Ishikawa (cell line): ENCODE measurements around the gene SLC16A12.

Experiments
- CEBPB ChIP-seq: IDR thresholded peaks from 2 replicates; pipeline ENCODE4 v1.6.1; 2012
- CREB1 ChIP-seq: IDR thresholded peaks from 2 replicates; pipeline ENCODE4 v1.6.1; 2012; ENCODE audit warnings: low read depth
- EGR1 ChIP-seq: IDR thresholded peaks from 2 replicates; pipeline ENCODE4 v1.6.1; 2012
- EP300 ChIP-seq: IDR thresholded peaks from 2 replicates; pipeline ENCODE4 v1.6.1; 2012; ENCODE audit warnings: borderline replicate concordance
- FOXM1 ChIP-seq: IDR thresholded peaks from 2 replicates; pipeline ENCODE4 v1.6.1; 2012; ENCODE audit warnings: low read depth, borderline replicate concordance
- MAX ChIP-seq: IDR thresholded peaks from 2 replicates; pipeline ENCODE4 v1.6.1; 2012
- NFIC ChIP-seq: IDR thresholded peaks from 2 replicates; pipeline ENCODE4 v1.6.1; 2012
- RAD21 ChIP-seq: IDR thresholded peaks from 2 replicates; pipeline ENCODE4 v1.6.1; 2012; ENCODE audit warnings: low read depth
- REST ChIP-seq: IDR thresholded peaks from 2 replicates; pipeline ENCODE4 v1.6.1; 2012; ENCODE audit warnings: low read depth, mild to moderate bottlenecking
- TAF1 ChIP-seq: IDR thresholded peaks from 2 replicates; pipeline ENCODE4 v1.6.1; 2012; ENCODE audit warnings: low read depth, mild to moderate bottlenecking
- TCF12 ChIP-seq: IDR thresholded peaks from 2 replicates; pipeline ENCODE4 v1.6.1; 2012; ENCODE audit warnings: low read depth
- TEAD4 ChIP-seq: IDR thresholded peaks from 2 replicates; pipeline ENCODE4 v1.6.1; 2012
- USF1 ChIP-seq: IDR thresholded peaks from 2 replicates; pipeline ENCODE4 v1.6.1; 2012
- YY1 ChIP-seq: IDR thresholded peaks from 2 replicates; pipeline ENCODE4 v1.6.1; 2012; ENCODE audit warnings: low read depth
- ZBTB7A ChIP-seq: IDR thresholded peaks from 2 replicates; pipeline ENCODE4 v1.6.1; 2012; ENCODE audit warnings: low read depth

SLC16A12 gene

GRCh38 chr10:89414146-89414878 lies 121.1 kb downstream of the SLC16A12 start, which contains the start of gene IFIT5:
Gene IFIT5, plus strand, starts transcription at chr10:89414568. Its CDS starts 231 bp downstream, at chr10:89414799.
- TF ChIP-seq ZBTB7A (no peak), CREB1 (no peak), TAF1 (no peak), EGR1 (no peak), YY1 (no peak), REST (no peak), FOXM1 (no peak), USF1 (no peak), CEBPB (no peak), MAX (no peak)

DNA sequence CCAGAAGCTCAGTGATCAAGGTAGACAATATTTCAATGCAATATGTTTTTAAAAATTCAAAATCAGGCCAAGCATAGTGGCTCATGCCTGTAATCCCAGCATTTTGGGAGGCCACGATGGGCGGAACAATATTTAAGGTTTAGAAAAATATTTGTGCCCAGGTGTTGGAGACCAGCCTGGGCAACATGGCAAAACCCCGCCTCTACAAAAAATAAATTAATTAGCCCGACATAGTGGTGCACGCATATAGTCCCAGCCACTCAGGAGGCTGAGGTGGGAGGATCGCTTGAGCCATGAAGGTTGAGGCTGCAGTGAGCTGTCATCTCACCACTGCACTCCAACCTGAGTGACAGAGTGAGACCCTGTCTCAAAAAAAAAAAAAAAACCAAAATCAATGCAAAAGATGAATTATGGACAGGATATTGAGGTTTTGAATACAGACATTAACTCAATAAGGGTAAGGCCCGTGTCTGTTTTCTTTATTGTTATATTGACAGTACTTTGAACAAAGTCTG lies 121.9 kb downstream of the SLC16A12 start:
- TF ChIP-seq CREB1 (no peak), RAD21 (no peak), TCF12 (no peak), FOXM1 (no peak), ZBTB7A (no peak), TEAD4 (no peak), NFIC (no peak), TAF1 (no peak), CEBPB (no peak), EP300 (no peak), REST (no peak), EGR1 (no peak), YY1 (no peak), MAX (no peak), USF1 (no peak)

DNA sequence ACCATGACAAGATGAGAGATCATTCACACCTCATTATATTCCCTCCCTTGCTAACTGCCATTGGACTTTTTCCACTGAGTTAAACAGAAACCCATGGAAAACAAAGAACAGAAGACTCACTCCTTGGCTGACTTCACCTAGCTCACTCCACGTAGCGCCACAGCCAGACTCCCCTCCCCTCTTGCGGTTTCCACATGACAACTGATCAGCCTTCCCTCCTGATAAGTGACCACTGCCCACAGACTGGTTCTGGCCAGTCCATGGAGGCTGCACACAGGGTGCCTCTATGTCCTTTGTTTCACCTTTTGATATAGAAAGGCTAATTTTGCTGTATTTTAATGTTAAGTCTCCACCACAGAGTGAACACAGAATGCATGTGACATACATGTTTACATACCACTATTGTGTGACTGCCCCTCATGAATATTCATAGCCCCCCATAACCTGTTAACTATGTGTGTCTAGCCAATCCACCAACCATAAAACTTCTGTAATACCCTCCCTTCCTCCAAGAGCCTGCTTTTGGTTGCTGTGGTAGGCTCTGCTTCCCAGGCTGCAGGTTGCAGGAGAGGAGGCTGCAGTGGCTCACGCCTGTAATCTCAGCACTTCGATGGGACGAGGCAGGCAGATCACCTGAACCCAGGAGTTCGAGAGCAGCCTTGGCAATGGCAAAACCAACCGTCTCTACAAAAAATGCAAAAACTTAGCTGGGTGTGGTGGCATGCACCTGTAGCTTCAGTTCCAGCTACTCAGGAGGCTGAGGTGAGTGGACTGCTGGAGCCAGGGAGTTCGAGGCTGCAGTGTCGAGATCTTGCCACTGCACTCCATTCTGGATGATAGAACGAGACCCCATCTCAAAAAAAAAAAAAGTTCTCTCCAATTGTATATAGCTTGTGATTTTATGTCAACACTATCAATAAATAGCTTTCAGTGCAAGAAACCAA lies 131.0 kb downstream of the SLC16A12 start:
- TF ChIP-seq TAF1 (no peak), TCF12 (no peak), USF1 (no peak), FOXM1 (no peak), NFIC (no peak), CREB1 (no peak), RAD21 (no peak), TEAD4 (no peak), EP300 (no peak)

- no peak for TF ChIP-seq TCF12
- no peak for TF ChIP-seq FOXM1
- TF ChIP-seq EGR1, result no peak
- no peak for TF ChIP-seq TEAD4
- no peak for TF ChIP-seq EP300
- no peak for TF ChIP-seq NFIC
- no peak for TF ChIP-seq ZBTB7A
- no peak for TF ChIP-seq CEBPB
- no peak for TF ChIP-seq YY1
- TF ChIP-seq REST, result no peak
Observed at GRCh38 chr10:89403043-89403442, 132.4 kb downstream of the SLC16A12 start.
